Hippocampal formation (tissue), 2 donors: Measurements from ENCODE around the gene CYTIP.
"Not testable (repeated sequence)": the region's sequence is repeated elsewhere in the genome, so short reads cannot be mapped to it uniquely, and the experiment has no call there.

Experiments used
- DNase-seq, 2 donors: peaks; one replicate each; lab custom pipeline; 2025; lab: John Stamatoyannopoulos, UW

The CYTIP gene

DNA sequence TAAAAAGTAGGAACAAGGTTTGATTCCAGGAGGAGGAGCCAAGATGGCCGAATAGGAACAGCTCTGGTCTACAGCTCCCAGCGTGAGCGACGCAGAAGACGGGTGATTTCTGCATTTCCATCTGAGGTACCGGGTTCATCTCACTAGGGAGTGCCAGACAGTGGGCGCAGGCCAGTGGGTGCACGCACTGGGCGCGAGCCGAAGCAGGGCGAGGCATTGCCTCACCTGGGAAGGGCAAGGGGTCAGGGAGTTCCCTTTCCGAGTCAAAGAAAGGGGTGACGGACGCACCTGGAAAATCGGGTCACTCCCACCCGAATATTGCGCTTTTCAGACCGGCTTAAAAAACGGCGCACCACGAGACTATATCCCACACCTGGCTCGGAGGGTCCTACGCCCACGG lies 75.4 kb downstream of the CYTIP start:
- DNase-seq, result not testable (repeated sequence)

DNA sequence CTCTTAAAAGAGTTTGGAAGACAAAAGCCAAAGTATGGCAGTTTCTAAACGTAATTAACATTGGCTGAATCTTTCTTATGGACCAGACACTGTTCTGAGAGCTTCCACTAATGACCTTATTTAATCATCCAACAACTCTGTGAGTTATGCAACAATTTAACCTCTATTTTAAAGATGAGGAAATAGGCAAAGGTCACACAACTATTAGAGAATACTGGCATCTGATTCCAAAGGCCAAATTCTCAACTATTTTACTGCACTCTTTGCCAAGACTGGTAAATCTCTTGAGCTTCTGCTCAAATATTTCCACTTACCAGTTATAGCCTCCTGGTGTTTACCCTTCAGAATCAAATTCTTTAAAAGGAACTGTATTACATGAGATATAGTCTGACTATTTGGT lies 76.2 kb downstream of the CYTIP start:
- DNase-seq, result no peak
